HG03575 (cell line): ENCODE measurements around the gene POP7.
"Not testable (repeated sequence)": the region's sequence is repeated elsewhere in the genome, so short reads cannot be mapped to it uniquely, and the experiment has no call there.

ENCODE experiments used
- ATAC-seq: cut with Tn5 transposase; IDR thresholded peaks from one replicate; pipeline ENCODE4 v1.9.1; 2021; ENCODE audit not compliant: unreplicated experiment, insufficient number of reproducible peaks, low FRiP score; ENCODE audit errors: extremely low read depth

Gene POP7

DNA sequence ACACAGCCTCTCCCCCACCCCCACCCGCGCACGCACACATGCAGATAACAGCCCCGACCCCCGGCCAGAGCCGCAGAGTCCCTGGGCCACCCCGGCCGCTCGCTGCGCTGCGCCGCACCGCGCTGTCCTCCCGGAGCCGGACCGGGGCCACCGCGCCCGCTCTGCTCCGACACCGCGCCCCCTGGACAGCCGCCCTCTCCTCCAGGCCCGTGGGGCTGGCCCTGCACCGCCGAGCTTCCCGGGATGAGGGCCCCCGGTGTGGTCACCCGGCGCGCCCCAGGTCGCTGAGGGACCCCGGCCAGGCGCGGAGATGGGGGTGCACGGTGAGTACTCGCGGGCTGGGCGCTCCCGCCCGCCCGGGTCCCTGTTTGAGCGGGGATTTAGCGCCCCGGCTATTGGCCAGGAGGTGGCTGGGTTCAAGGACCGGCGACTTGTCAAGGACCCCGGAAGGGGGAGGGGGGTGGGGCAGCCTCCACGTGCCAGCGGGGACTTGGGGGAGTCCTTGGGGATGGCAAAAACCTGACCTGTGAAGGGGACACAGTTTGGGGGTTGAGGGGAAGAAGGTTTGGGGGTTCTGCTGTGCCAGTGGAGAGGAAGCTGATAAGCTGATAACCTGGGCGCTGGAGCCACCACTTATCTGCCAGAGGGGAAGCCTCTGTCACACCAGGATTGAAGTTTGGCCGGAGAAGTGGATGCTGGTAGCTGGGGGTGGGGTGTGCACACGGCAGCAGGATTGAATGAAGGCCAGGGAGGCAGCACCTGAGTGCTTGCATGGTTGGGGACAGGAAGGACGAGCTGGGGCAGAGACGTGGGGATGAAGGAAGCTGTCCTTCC is 15.0 kb downstream of the POP7 start:
- no peak for ATAC-seq

DNA sequence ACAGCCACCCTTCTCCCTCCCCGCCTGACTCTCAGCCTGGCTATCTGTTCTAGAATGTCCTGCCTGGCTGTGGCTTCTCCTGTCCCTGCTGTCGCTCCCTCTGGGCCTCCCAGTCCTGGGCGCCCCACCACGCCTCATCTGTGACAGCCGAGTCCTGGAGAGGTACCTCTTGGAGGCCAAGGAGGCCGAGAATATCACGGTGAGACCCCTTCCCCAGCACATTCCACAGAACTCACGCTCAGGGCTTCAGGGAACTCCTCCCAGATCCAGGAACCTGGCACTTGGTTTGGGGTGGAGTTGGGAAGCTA is 15.5 kb downstream of the POP7 start:
- ATAC-seq: no peak

GRCh38 chr7:100722480-100723212 is 16.7 kb downstream of the POP7 start:
- no peak for ATAC-seq

DNA sequence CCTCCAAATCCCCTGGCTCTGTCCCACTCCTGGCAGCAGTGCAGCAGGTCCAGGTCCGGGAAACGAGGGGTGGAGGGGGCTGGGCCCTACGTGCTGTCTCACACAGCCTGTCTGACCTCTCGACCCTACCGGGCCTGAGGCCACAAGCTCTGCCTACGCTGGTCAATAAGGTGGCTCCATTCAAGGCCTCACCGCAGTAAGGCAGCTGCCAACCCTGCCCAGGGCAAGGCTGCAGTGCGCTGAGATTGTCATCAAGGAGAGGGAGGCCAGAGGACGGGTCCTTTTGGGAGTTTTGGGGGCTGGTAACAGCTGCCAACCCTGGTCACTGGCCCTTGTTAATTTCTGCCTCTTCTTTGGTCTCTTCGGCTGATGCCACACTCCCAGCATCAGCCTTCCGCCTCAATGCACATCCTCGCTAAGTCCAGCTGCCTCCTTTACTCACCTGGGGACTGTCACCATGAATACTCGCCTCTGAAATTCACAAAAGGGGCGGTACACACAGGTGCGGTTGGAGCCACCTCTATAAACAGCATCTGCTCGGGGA is 17.9 kb downstream of the POP7 start:
- ATAC-seq: no peak

- not testable (repeated sequence) for ATAC-seq
Measured at GRCh38 chr7:100724364-100724763, 18.4 kb downstream of the POP7 start.

GRCh38 chr7:100726996-100727761 is 21.3 kb downstream of the POP7 start:
- no peak for ATAC-seq

DNA sequence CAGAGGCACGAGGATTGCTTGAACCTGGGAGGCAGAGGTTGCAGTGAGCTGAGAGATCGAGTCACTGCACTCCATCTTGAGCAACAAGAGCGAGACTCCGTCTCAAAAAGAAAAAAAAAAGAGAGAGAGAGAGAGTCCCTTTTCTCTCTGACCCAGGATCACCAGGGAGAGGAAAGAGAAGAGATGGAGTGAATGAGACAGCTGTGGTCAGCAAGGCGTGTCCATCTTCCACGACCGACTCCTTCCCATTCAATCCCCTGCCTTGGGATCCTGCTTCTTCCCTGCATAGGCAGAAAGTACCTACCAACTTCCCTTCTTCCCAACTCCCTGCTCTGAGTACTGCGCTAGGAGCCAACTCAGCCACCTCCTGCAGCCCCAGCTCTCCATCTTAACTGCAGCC is 22.3 kb downstream of the POP7 start:
- no peak for ATAC-seq

- ATAC-seq: no peak
Measured at GRCh38 chr7:100730136-100730800, 24.3 kb downstream of the POP7 start.

DNA sequence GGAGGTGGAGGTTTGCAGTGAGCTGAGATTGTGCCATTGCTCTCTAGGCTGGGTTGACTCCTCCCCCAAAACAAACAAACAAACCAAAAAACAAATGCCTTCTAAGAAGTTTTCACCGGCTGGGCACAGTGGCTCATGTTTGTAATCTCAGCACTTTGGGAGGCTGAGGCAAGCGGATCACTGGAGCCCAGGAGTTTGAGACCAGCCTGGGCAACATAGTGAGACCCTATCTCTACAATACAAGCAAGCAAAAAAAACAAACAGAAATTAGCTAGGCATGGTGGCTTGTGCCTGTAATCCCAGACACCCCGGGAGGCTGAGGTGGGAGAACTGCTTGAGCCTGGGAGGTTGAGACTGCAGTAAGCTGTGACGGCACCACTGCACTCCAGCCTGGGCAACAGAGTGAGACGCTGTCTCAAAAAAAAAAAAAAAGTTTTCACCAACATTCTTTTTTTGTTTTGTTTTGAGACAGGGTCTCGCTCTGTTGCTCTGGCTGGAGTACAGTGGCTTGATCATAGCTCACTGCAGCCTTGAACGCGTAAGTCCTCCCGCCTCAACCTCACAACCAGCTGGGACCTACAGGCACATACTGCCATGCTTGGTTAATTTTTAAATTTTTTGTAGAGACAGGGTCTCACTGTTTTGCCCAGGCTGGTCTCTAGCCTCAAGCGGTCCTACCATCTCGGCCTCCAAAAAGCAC is 26.2 kb downstream of the POP7 start:
- no peak for ATAC-seq

- no peak for ATAC-seq
Measured at GRCh38 chr7:100735730-100736129, 29.8 kb downstream of the POP7 start.

DNA sequence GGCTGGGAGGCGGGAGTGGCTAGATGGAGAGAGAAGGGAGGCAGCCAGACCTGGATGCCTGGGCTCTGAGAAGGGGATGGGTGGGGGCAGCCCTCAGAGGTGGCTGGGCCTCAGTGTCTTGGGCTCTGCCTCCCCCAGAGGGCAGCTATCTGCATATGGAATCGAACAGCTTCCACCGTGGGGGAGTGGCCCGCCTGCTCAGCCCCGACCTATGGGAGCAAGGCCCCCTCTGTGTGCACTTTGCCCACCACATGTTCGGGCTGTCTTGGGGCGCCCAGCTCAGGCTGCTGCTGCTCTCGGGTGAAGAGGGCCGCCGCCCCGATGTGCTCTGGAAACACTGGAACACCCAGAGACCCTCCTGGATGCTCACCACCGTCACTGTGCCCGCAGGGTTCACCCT is 30.8 kb downstream of the POP7 start:
- no peak for ATAC-seq

- ATAC-seq: no peak
Measured at GRCh38 chr7:100739934-100740333, 34.0 kb downstream of the POP7 start.

- ATAC-seq: no peak
Measured at GRCh38 chr7:100744605-100745004, 38.7 kb downstream of the POP7 start.

- ATAC-seq: no peak
Measured at GRCh38 chr7:100745184-100745583, 39.3 kb downstream of the POP7 start.

GRCh38 chr7:100752994-100753393 is 47.1 kb downstream of the POP7 start:
- no peak for ATAC-seq

DNA sequence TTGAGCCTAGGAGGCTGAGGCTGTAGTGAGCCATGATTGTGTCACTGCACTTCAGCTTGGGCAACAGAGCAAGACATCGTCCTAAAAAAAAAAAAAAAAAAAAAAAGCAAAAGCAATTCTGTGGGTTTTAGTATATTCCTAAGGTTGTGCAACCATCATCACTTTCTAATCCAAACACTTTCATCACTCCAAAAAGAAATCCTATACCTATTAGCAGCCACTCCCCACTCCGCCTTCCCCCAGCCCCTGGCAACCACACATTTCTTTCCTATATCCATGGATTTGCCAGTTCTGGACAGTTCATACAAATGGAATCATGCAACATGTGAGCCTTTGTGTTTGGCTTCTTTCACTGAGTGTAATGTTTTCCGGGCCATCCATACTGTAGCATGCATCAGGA is 47.8 kb downstream of the POP7 start:
- ATAC-seq: no peak
